ENCODE measurements around the gene ALS2CL. TPM values are rescaled to one million over a fixed set of nuclear protein-coding genes. Genes with fewer than 3 reads are reported as not detected.

Gene ALS2CL
- total and polyA plus RNA-seq, 12 donors, result 15.6 to 102 (median 21.6) TPM

- TF ChIP-seq CTCF (IDR thresholded peaks at IDR 0.05), result no peak
- peaks cover 0 to 37% (median 0%) of the 10 kb centered on the region in 7 donors for H3K27me3 ChIP-seq
- 81 to 92% methylated on average over 4 of the region's 4 CpGs for WGBS, 2 donors
- DNase-seq (peak in 1 of 2 donors; percentile 9), ATAC-seq (no peak)
- H3K4me3 ChIP-seq, result no peak overlapping the region
- H3K27ac ChIP-seq, result no peak overlapping the region
- peaks cover 18 to 47% (median 28%) of the 10 kb centered on the region in 9 donors for H3K4me1 ChIP-seq
- H3K36me3 ChIP-seq, result no peaks in the 10 kb centered on the region
- intact Hi-C loops (cut with DNase I), result loop anchor here in 8 of 10 donors (5.0 to 10.0 kb wide), 5 partner anchors 145 to 622 kb away; no protein-coding TSS in a partner anchor
- no peaks in the 10 kb centered on the region for H3K9me3 ChIP-seq
Observed at GRCh38 chr3:46702246-46703012, 8.9 kb upstream of the ALS2CL start.

DNA sequence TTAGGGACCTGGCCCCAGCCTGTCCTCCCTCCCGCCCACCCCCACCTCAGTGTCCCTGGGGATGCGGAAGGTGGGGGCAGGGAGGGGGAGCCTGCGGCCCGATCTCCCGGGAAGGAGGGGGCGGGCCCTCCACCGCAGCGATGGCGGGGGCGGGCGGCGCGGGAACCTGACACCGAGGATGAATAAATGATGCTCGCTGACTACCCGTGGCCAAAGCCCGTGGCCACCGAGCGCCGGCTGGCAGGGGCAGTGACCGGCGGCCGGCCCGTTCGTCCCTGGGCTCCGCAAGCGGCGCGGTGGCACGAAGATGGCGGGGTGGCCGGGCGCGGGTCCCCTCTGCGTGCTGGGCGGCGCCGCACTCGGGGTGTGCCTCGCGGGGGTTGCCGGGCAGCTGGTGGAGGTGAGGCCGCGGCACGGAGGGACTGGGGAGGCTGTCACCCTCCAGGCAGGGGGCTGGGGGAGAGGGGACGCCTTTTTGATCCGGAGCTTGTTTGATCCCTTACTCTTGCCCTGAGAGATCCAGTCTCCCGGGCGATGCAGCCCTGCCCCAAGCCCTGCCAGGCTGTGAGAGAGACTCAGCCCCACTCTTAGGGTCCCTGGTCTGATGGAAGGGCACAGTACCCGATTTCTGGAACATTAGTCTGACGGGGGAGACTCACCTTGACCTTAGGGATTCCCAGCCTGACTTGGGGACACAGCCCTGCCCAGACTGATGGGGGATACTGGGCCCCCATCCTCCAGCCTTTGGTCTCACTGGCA lies 7.9 kb upstream of the ALS2CL start, which contains the start of gene TMIE:
Gene TMIE (plus strand): TSS at position 212 of the 759 bp plus-strand sequence. CDS start 96 bp downstream, at position 308.
- intact Hi-C loops (cut with DNase I), result loop anchor here in 8 of 10 donors (5.0 to 10.0 kb wide), 5 partner anchors 146 to 623 kb away; no protein-coding TSS in a partner anchor
- peaks cover 0 to 37% (median 0%) of the 10 kb centered on the region in 7 donors for H3K27me3 ChIP-seq
- H3K27ac ChIP-seq, result peak within 1 kb of the TSS in 7 of 10 donors; percentile 10 to 43 (median 16)
- no peaks in the 10 kb centered on the region for H3K9me3 ChIP-seq
- TF ChIP-seq CTCF (IDR thresholded peaks at IDR 0.05), result no peak
- DNase-seq (peak in 1 of 2 donors; percentile 20), ATAC-seq (no peak)
- H3K4me3 ChIP-seq, result peak within 1 kb of the TSS in 9 of 10 donors; percentile 18 to 50 (median 43)
- H3K4me1 ChIP-seq, result peaks cover 29 to 57% (median 38%) of the 10 kb centered on the region in 9 donors
- no peaks in the 10 kb centered on the region for H3K36me3 ChIP-seq
- 8 to 15% methylated on average over 45 to 51 of the region's 51 CpGs for WGBS, 2 donors

DNA sequence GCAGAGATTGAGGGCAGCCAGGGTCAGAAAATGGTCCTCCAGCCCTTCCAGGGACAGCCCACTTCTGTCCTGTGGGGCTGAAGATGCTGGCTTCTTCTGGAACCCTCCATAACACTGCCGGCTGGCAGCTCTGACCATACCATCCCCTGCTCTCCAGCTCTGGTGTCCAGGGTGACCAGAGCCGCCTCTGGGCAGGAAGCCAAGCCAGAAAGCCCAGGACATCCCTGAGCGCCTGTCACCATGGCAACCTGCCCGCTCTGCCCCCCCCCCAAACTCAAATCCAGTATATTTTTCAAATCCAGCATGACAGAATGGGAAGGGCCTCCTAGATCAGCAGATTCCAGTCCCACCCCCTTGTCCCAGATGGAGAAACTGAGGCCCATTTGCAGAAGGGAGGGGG lies 7.3 kb upstream of the ALS2CL start:
- H3K4me1 ChIP-seq, result peaks cover 35 to 63% (median 44%) of the 10 kb centered on the region in 9 donors
- 23 to 32% methylated on average over 4 of the region's 4 CpGs for WGBS, 2 donors
- peaks cover 0 to 32% (median 0%) of the 10 kb centered on the region in 7 donors for H3K27me3 ChIP-seq
- H3K9me3 ChIP-seq, result no peaks in the 10 kb centered on the region
- H3K4me3 ChIP-seq, result peak overlapping the region in 9 of 10 donors; percentile 18 to 50 (median 43)
- no peak for ATAC-seq
- peak in 1 of 2 donors; percentile 54 for DNase-seq
- no peak for TF ChIP-seq CTCF (IDR thresholded peaks at IDR 0.05)
- H3K27ac ChIP-seq, result peak overlapping the region in 2 of 10 donors; percentile 3 to 39
- intact Hi-C loops (cut with DNase I), result loop anchor here in 8 of 10 donors (5.0 to 10.0 kb wide), 5 partner anchors 147 to 624 kb away; no protein-coding TSS in a partner anchor
- H3K36me3 ChIP-seq, result no peaks in the 10 kb centered on the region

All from heart right ventricle (tissue), 16 donors.